Ishikawa (cell line): ENCODE data around the gene FLT1.

Source experiments
- CEBPB ChIP-seq: IDR thresholded peaks from 2 replicates; pipeline ENCODE4 v1.6.1; 2012
- CREB1 ChIP-seq: IDR thresholded peaks from 2 replicates; pipeline ENCODE4 v1.6.1; 2012; ENCODE audit warnings: low read depth
- EGR1 ChIP-seq: IDR thresholded peaks from 2 replicates; pipeline ENCODE4 v1.6.1; 2012
- EP300 ChIP-seq: IDR thresholded peaks from 2 replicates; pipeline ENCODE4 v1.6.1; 2012; ENCODE audit warnings: borderline replicate concordance
- FOXM1 ChIP-seq: IDR thresholded peaks from 2 replicates; pipeline ENCODE4 v1.6.1; 2012; ENCODE audit warnings: low read depth, borderline replicate concordance
- MAX ChIP-seq: IDR thresholded peaks from 2 replicates; pipeline ENCODE4 v1.6.1; 2012
- NFIC ChIP-seq: IDR thresholded peaks from 2 replicates; pipeline ENCODE4 v1.6.1; 2012
- RAD21 ChIP-seq: IDR thresholded peaks from 2 replicates; pipeline ENCODE4 v1.6.1; 2012; ENCODE audit warnings: low read depth
- REST ChIP-seq: IDR thresholded peaks from 2 replicates; pipeline ENCODE4 v1.6.1; 2012; ENCODE audit warnings: low read depth, mild to moderate bottlenecking
- TAF1 ChIP-seq: IDR thresholded peaks from 2 replicates; pipeline ENCODE4 v1.6.1; 2012; ENCODE audit warnings: low read depth, mild to moderate bottlenecking
- TCF12 ChIP-seq: IDR thresholded peaks from 2 replicates; pipeline ENCODE4 v1.6.1; 2012; ENCODE audit warnings: low read depth
- TEAD4 ChIP-seq: IDR thresholded peaks from 2 replicates; pipeline ENCODE4 v1.6.1; 2012
- USF1 ChIP-seq: IDR thresholded peaks from 2 replicates; pipeline ENCODE4 v1.6.1; 2012
- YY1 ChIP-seq: IDR thresholded peaks from 2 replicates; pipeline ENCODE4 v1.6.1; 2012; ENCODE audit warnings: low read depth
- ZBTB7A ChIP-seq: IDR thresholded peaks from 2 replicates; pipeline ENCODE4 v1.6.1; 2012; ENCODE audit warnings: low read depth

The FLT1 gene

GRCh38 chr13:28473044-28473443 is 21.9 kb downstream of the FLT1 start:
- TF ChIP-seq RAD21 (no peak), ZBTB7A (no peak), YY1 (no peak), FOXM1 (no peak), MAX (no peak), EP300 (no peak), TEAD4 (no peak), NFIC (no peak), REST (no peak), CEBPB (no peak), EGR1 (no peak), CREB1 (no peak), USF1 (no peak), TAF1 (no peak), TCF12 (no peak)

GRCh38 chr13:28471421-28471820 is 23.5 kb downstream of the FLT1 start:
- TF ChIP-seq EGR1 (no peak), TEAD4 (no peak), TAF1 (no peak), FOXM1 (no peak), NFIC (no peak), USF1 (no peak), MAX (no peak), REST (no peak)

- no peak for TF ChIP-seq EGR1
- TF ChIP-seq MAX, result no peak
- no peak for TF ChIP-seq TEAD4
- TF ChIP-seq TCF12, result no peak
- TF ChIP-seq EP300, result no peak
- TF ChIP-seq USF1, result no peak
- no peak for TF ChIP-seq REST
- TF ChIP-seq YY1, result no peak
- TF ChIP-seq ZBTB7A, result no peak
- TF ChIP-seq NFIC, result no peak
- no peak for TF ChIP-seq CREB1
- no peak for TF ChIP-seq FOXM1
- TF ChIP-seq CEBPB, result no peak
- no peak for TF ChIP-seq RAD21
- TF ChIP-seq TAF1, result no peak
These were observed 24.6 kb downstream of the FLT1 start for GRCh38 chr13:28470296-28470695.

GRCh38 chr13:28469316-28469715 is 25.6 kb downstream of the FLT1 start:
- TF ChIP-seq NFIC, result no peak
- TF ChIP-seq EGR1, result no peak
- TF ChIP-seq ZBTB7A, result no peak
- TF ChIP-seq RAD21, result no peak
- TF ChIP-seq FOXM1, result no peak
